B cell (primary cell): ENCODE data around the gene MUC13. TPM values are rescaled to one million over a fixed set of nuclear protein-coding genes. Genes with fewer than 3 reads are reported as not detected.

Source experiments
- ATAC-seq: fragments of 200-7000 bp; cut with Tn5 transposase; one replicate; pipeline ENCODE4 v1.10.0; 2021; ENCODE audit warnings: low read depth, mild to moderate bottlenecking, moderate number of reproducible peaks, moderate library complexity
- CTCF ChIA-PET: fragments of 350-600 bp; sonication (Branson Sonifier 250); formaldehyde crosslinking; loops from one replicate; lab custom pipeline; 2021; ENCODE audit warnings: antibody characterized with exemption, inconsistent platforms; lab: Charles Lee
- POLR2A ChIA-PET: fragments of 350-600 bp; sonication (Branson Sonifier 250); formaldehyde crosslinking; loops from one replicate; lab custom pipeline; 2021; ENCODE audit warnings: antibody characterized with exemption; lab: Charles Lee
- DNase-seq: peaks from one replicate; pipeline ENCODE4 v3.0.0; 2013
- H2AFZ ChIP-seq: 2 replicates; pipeline ENCODE4 v1.6.1; 2012; ENCODE audit warnings: mild to moderate bottlenecking, low read depth, low read length; ENCODE audit not compliant: insufficient read depth, poor library complexity, severe bottlenecking
- H3K27ac ChIP-seq, 2 donors: 1 replicate in 1 of 2; 2 replicates in 1 of 2; pipeline ENCODE4 v1.5.1; 2012 to 2013; ENCODE audit warnings: low read length in 2 of 2, mild to moderate bottlenecking in 2 of 2, moderate library complexity in 1 of 2
- H3K27me3 ChIP-seq, 4 experiments: fragments of 200-600 bp in 1 of 4; sonication (generic) in 1 of 4; replicated peaks in 1 of 4; 1 replicate in 2 of 4; 2 replicates in 2 of 4; pipeline versions ENCODE4 v1.6.1 to v1.7.0; 2013 to 2016; ENCODE audit warnings: low read length in 3 of 4, mild to moderate bottlenecking in 2 of 4, mixed read lengths in 1 of 4, moderate library complexity in 1 of 4; ENCODE audit not compliant: insufficient read depth in 4 of 4, control insufficient read depth in 3 of 4; ENCODE audit errors: control extremely low read depth in 1 of 4
- H3K36me3 ChIP-seq, 2 experiments: replicated peaks in 1 of 2; 1 replicate in 1 of 2; 2 replicates in 1 of 2; pipeline versions ENCODE4 v1.6.1 to v1.7.1; 2013; ENCODE audit warnings: low read length in 1 of 2; ENCODE audit not compliant: insufficient read depth in 2 of 2, control insufficient read depth in 1 of 2; ENCODE audit errors: control extremely low read depth in 1 of 2, extremely low read depth in 1 of 2
- H3K4me1 ChIP-seq, 2 donors: fragments of 200-600 bp in 1 of 2; sonication (generic) in 1 of 2; 1 replicate in 1 of 2; 2 replicates in 1 of 2; pipeline versions ENCODE4 v1.5.1 to v1.6.1; 2013 to 2017; ENCODE audit warnings: low read length in 2 of 2; ENCODE audit not compliant: control insufficient read depth in 2 of 2, insufficient read depth in 2 of 2
- H3K4me2 ChIP-seq: replicated peaks from 2 replicates; pipeline ENCODE3; 2012; ENCODE audit warnings: mild to moderate bottlenecking, low read depth, low read length; ENCODE audit not compliant: poor library complexity, severe bottlenecking
- H3K4me3 ChIP-seq, 5 experiments: fragments of 200-600 bp in 1 of 5; sonication (generic) in 1 of 5; 1 replicate in 3 of 5; 2 replicates in 2 of 5; pipeline versions ENCODE4 v1.5.1 to v1.7.0; 2011 to 2016; ENCODE audit warnings: low read length in 4 of 5, mild to moderate bottlenecking in 4 of 5, low read depth in 2 of 5, control low read depth in 1 of 5, moderate library complexity in 1 of 5; ENCODE audit not compliant: insufficient read depth in 1 of 5; ENCODE audit errors: control extremely low read depth in 1 of 5, extremely low read depth in 1 of 5
- H3K79me2 ChIP-seq: fragments of 200-600 bp; sonication (generic); one replicate; pipeline ENCODE4 v1.6.0; 2016; ENCODE audit warnings: low read length; ENCODE audit not compliant: control insufficient read depth, insufficient read depth
- H3K9ac ChIP-seq: fragments of 200-600 bp; sonication (generic); 2 replicates; pipeline ENCODE4 v1.6.1; 2017; ENCODE audit warnings: mild to moderate bottlenecking, low read length, moderate library complexity
- H3K9me3 ChIP-seq, 3 donors: one replicate each; pipeline versions ENCODE4 v1.6.1 to v1.7.1; 2013; ENCODE audit warnings: low read length in 2 of 3; ENCODE audit not compliant: control insufficient read depth in 2 of 3, insufficient read depth in 1 of 3; ENCODE audit errors: control extremely low read depth in 1 of 3
- H4K20me1 ChIP-seq: 2 replicates; pipeline ENCODE4 v1.6.0; 2012; ENCODE audit warnings: mild to moderate bottlenecking, low read length; ENCODE audit not compliant: insufficient read depth, control insufficient read depth, poor library complexity, severe bottlenecking
- H3K27ac Mint-ChIP-seq: one replicate; pipeline ENCODE4 v1.8.0; 2021; ENCODE audit warnings: mixed read lengths
- H3K27me3 Mint-ChIP-seq: one replicate; pipeline ENCODE4 v1.8.0; 2021; ENCODE audit warnings: mixed read lengths
- H3K4me1 Mint-ChIP-seq: one replicate; pipeline ENCODE4 v1.8.0; 2021; ENCODE audit warnings: mixed read lengths
- H3K4me3 Mint-ChIP-seq: one replicate; pipeline ENCODE4 v1.8.0; 2021; ENCODE audit warnings: mixed read lengths
- H3K9me3 Mint-ChIP-seq: one replicate; pipeline ENCODE4 v1.8.0; 2022; ENCODE audit warnings: mixed read lengths; ENCODE audit not compliant: insufficient read depth
- EZH2 ChIP-seq: IDR thresholded peaks from 2 replicates; pipeline ENCODE4 v1.6.1; 2012; ENCODE audit warnings: borderline replicate concordance, low read depth, mild to moderate bottlenecking, moderate library complexity, low read length; ENCODE audit not compliant: insufficient read depth, poor library complexity, severe bottlenecking
- WGBS: methylation state at CpG from one replicate; pipeline ENCODE4 v1.1.5; 2013; ENCODE audit warnings: missing lambda C conversion rate; ENCODE audit not compliant: insufficient coverage; 5-methylcytosine and 5-hydroxymethylcytosine counted together
- intact Hi-C: fragments of 100-400 bp; cut with micrococcal nuclease; formaldehyde crosslinking; loops from one replicate; pipeline ENCODE4 v1.10.0; 2022
- polyA plus RNA-seq: library from polyadenylated mRNA; depleted of rRNA; stranded (reverse); fragments of >200 nt; gene quantifications from 2 replicates; pipeline ENCODE4 v1.2.3, GENCODE V29; 2012
- total RNA-seq, 2 donors: library from RNA; stranded (reverse); fragments of 120-200 nt in 1 of 2; gene quantifications; 1 replicate in 1 of 2; 2 replicates in 1 of 2; pipeline versions ENCODE4 v1.2.3 to v1.2.4, GENCODE V29; 2013 to 2022
- TF ChIP-seq, protein P1 (sequence below): fragments of 200-600 bp; IDR thresholded peaks from one replicate; pipeline ENCODE4 v1.8.0; 2022; ENCODE audit warnings: antibody characterized with exemption, mild to moderate bottlenecking

MUC13 gene
- total and polyA plus RNA-seq, 2 donors (not counting 1 experiment from before 2014, with no cell fraction given), result not detected

DNA sequence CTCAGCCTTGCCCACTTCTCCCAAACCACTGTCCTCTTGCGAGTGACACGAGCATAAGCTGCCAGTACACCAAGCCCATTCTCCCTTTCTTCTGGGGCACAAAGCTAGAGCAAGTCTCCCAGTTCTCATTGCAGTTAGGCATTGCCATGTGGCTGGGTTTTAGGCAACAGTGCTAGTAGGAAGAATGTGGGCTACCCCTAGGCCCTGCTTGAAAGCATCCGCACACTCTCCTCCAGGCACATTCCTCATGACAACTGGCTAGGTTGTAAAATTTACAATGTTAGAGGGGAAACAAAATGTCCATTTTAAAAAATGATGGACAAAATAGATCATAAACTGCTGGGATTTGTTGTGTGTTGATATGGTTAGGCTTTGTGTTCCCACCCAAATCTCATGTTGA, 67.0 kb downstream of the MUC13 start:
- Histone ChIP-seq H3K79me2 (no peaks in the 10 kb centered on the region), H2AFZ (no peak overlapping the region), H3K27me3 (peaks cover 0 to 6% (median 0%) of the 10 kb centered on the region in 4 experiments), H4K20me1 (no peaks in the 10 kb centered on the region), H3K9me3 (no peaks in the 10 kb centered on the region), H3K27ac (no peak overlapping the region), H3K4me1 (no peaks in the 10 kb centered on the region), H3K36me3 (no peaks in the 10 kb centered on the region), H3K4me3 (no peak overlapping the region), H3K4me2 (no peak overlapping the region), H3K9ac (no peak overlapping the region)
- Mint-ChIP-seq H3K9me3 (no peaks in the 10 kb centered on the region), H3K4me3 (no peak overlapping the region), H3K27me3 (peaks cover 36% of the 10 kb centered on the region), H3K27ac (no peak overlapping the region), H3K4me1 (no peaks in the 10 kb centered on the region)
- 84% methylated on average over 2 of the region's 3 CpGs for WGBS
- DNase-seq (no peak), ATAC-seq (no peak)
- CTCF ChIA-PET, result no interaction called here
- TF ChIP-seq EZH2, result no peak
- TF ChIP-seq, protein P1, sequence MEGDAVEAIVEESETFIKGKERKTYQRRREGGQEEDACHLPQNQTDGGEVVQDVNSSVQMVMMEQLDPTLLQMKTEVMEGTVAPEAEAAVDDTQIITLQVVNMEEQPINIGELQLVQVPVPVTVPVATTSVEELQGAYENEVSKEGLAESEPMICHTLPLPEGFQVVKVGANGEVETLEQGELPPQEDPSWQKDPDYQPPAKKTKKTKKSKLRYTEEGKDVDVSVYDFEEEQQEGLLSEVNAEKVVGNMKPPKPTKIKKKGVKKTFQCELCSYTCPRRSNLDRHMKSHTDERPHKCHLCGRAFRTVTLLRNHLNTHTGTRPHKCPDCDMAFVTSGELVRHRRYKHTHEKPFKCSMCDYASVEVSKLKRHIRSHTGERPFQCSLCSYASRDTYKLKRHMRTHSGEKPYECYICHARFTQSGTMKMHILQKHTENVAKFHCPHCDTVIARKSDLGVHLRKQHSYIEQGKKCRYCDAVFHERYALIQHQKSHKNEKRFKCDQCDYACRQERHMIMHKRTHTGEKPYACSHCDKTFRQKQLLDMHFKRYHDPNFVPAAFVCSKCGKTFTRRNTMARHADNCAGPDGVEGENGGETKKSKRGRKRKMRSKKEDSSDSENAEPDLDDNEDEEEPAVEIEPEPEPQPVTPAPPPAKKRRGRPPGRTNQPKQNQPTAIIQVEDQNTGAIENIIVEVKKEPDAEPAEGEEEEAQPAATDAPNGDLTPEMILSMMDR, result no peak
- intact Hi-C loops, result no loop called here
- POLR2A ChIA-PET, result no interaction called here

DNA sequence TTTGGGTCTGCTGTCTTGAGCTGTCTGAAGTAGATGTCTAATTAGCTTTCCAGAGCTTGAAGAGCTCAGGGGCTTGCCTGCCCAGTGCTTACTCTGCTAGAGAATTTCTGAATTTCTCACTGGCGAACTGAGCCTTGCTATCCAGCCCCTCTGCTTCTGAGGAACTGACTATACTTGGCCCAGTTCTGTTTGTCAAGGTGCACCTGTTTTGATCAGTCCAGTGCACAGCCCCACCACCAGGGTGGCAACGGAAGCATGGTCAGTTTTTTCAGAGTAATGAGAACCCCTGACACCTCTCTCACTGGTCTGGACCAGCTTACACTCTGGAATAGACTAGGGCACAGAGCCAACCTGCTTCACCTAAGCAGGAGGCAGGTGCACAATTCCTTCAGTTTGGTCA, 72.5 kb downstream of the MUC13 start:
- Histone ChIP-seq H3K4me1 (no peaks in the 10 kb centered on the region), H3K4me3 (no peak overlapping the region), H4K20me1 (no peaks in the 10 kb centered on the region), H2AFZ (no peak overlapping the region), H3K27ac (no peak overlapping the region), H3K9me3 (no peaks in the 10 kb centered on the region), H3K9ac (no peak overlapping the region), H3K27me3 (peaks cover 0 to 13% (median 1%) of the 10 kb centered on the region in 4 experiments), H3K79me2 (no peaks in the 10 kb centered on the region), H3K4me2 (no peak overlapping the region), H3K36me3 (no peaks in the 10 kb centered on the region)
- no peaks in the 10 kb centered on the region for H3K4me1 Mint-ChIP-seq
- POLR2A ChIA-PET, result no interaction called here
- TF ChIP-seq, protein P1, result no peak
- no peak for TF ChIP-seq EZH2
- H3K27ac Mint-ChIP-seq, result no peak overlapping the region
- ATAC-seq, result no peak
- intact Hi-C loops, result no loop called here
- no peak overlapping the region for H3K4me3 Mint-ChIP-seq
- peaks cover 12% of the 10 kb centered on the region for H3K27me3 Mint-ChIP-seq
- no peaks in the 10 kb centered on the region for H3K9me3 Mint-ChIP-seq
- DNase-seq, result no peak
- 91% methylated on average over 2 of the region's 2 CpGs for WGBS
- CTCF ChIA-PET, result no interaction called here
